Activated B cell treated with CpG ODN at 0.5 μM for 24 hours (primary cell): ENCODE data around the gene ABHD16B. TPM values are rescaled to one million over a fixed set of nuclear protein-coding genes. Genes with fewer than 3 reads are reported as not detected.

Experiments
- ATAC-seq: fragments of 200-7000 bp; cut with Tn5 transposase; one replicate; pipeline ENCODE4 v1.10.0; 2021; ENCODE audit warnings: low read depth, mild to moderate bottlenecking, moderate library complexity
- CTCF ChIA-PET: fragments of 350-600 bp; sonication (Branson Sonifier 250); formaldehyde crosslinking; loops from one replicate; lab custom pipeline; 2021; ENCODE audit warnings: antibody characterized with exemption; lab: Charles Lee
- POLR2A ChIA-PET: fragments of 350-600 bp; sonication (Branson Sonifier 250); formaldehyde crosslinking; loops from one replicate; lab custom pipeline; 2021; ENCODE audit warnings: antibody characterized with exemption; lab: Charles Lee
- DNase-seq: peaks from one replicate; pipeline ENCODE4 v3.0.0; 2022
- H3K27ac Mint-ChIP-seq: one replicate; pipeline ENCODE4 v1.8.0; 2020; ENCODE audit warnings: mixed read lengths
- H3K27me3 Mint-ChIP-seq: one replicate; pipeline ENCODE4 v1.8.0; 2021; ENCODE audit warnings: mixed read lengths
- H3K36me3 Mint-ChIP-seq: one replicate; pipeline ENCODE4 v1.8.0; 2021; ENCODE audit warnings: low read depth, mixed read lengths
- H3K4me1 Mint-ChIP-seq: one replicate; pipeline ENCODE4 v1.8.0; 2021; ENCODE audit warnings: mixed read lengths
- H3K4me3 Mint-ChIP-seq: one replicate; pipeline ENCODE4 v1.8.0; 2020; ENCODE audit warnings: mild to moderate bottlenecking, mixed read lengths
- H3K9me3 Mint-ChIP-seq: one replicate; pipeline ENCODE4 v1.8.0; 2020; ENCODE audit warnings: mixed read lengths
- CTCF ChIP-seq: fragments of 200-600 bp; IDR thresholded peaks from one replicate; pipeline ENCODE4 v1.8.0; 2022; ENCODE audit warnings: antibody characterized with exemption, mild to moderate bottlenecking
- intact Hi-C: fragments of 100-400 bp; cut with micrococcal nuclease; formaldehyde crosslinking; loops from one replicate; pipeline ENCODE4 v1.15.1; 2024
- total RNA-seq: library from RNA; stranded (reverse); gene quantifications from 2 replicates; pipeline ENCODE4 v1.2.3, GENCODE V29; 2022

The ABHD16B gene
- total RNA-seq, 1 donor from 2014 or later = not detected

- DNase-seq (no peak), ATAC-seq (peak; percentile 52)
- POLR2A ChIA-PET = no interaction called here
- no peaks in the 10 kb centered on the region for H3K9me3 Mint-ChIP-seq
- CTCF ChIA-PET = no interaction called here
- intact Hi-C loops = no loop called here
- H3K4me3 Mint-ChIP-seq = no peak overlapping the region
- H3K36me3 Mint-ChIP-seq = no peaks in the 10 kb centered on the region
- H3K4me1 Mint-ChIP-seq = peaks cover 23% of the 10 kb centered on the region
- H3K27me3 Mint-ChIP-seq = peaks cover 19% of the 10 kb centered on the region
- H3K27ac Mint-ChIP-seq = no peak overlapping the region
- no peak for TF ChIP-seq CTCF
Observed at GRCh38 chr20:63842258-63842657, 19.0 kb upstream of the ABHD16B start.

GRCh38 chr20:63843222-63843621, 18.1 kb upstream of the ABHD16B start:
- ChIA-PET CTCF (no interaction called here), POLR2A (no interaction called here)
- Mint-ChIP-seq H3K36me3 (no peaks in the 10 kb centered on the region), H3K27ac (no peak overlapping the region), H3K4me1 (peaks cover 23% of the 10 kb centered on the region), H3K27me3 (peaks cover 19% of the 10 kb centered on the region), H3K4me3 (no peak overlapping the region), H3K9me3 (no peaks in the 10 kb centered on the region)
- TF ChIP-seq CTCF = no peak
- ATAC-seq = no peak
- no peak for DNase-seq
- intact Hi-C loops = no loop called here

GRCh38 chr20:63843778-63844177, 17.5 kb upstream of the ABHD16B start:
- H3K27ac Mint-ChIP-seq = no peak overlapping the region
- H3K27me3 Mint-ChIP-seq = peaks cover 19% of the 10 kb centered on the region
- POLR2A ChIA-PET = interaction anchor here (1.0 kb wide), 1 partner anchor 35 kb away, joined by 5 read pairs; no protein-coding TSS in a partner anchor
- H3K4me1 Mint-ChIP-seq = peaks cover 23% of the 10 kb centered on the region
- DNase-seq (no peak), ATAC-seq (no peak)
- TF ChIP-seq CTCF = no peak
- H3K36me3 Mint-ChIP-seq = no peaks in the 10 kb centered on the region
- no peak overlapping the region for H3K4me3 Mint-ChIP-seq
- no peaks in the 10 kb centered on the region for H3K9me3 Mint-ChIP-seq
- CTCF ChIA-PET = no interaction called here
- intact Hi-C loops = no loop called here

- Mint-ChIP-seq H3K4me1 (peaks cover 23% of the 10 kb centered on the region), H3K4me3 (no peak overlapping the region), H3K9me3 (no peaks in the 10 kb centered on the region), H3K27me3 (peaks cover 19% of the 10 kb centered on the region), H3K27ac (no peak overlapping the region), H3K36me3 (no peaks in the 10 kb centered on the region)
- intact Hi-C loops = no loop called here
- CTCF ChIA-PET = no interaction called here
- ATAC-seq (no peak), DNase-seq (no peak)
- TF ChIP-seq CTCF = no peak
- POLR2A ChIA-PET = interaction anchor here (1.0 kb wide), 1 partner anchor 36 kb away, joined by 5 read pairs; no protein-coding TSS in a partner anchor
Observed at GRCh38 chr20:63844511-63844991, 16.7 kb upstream of the ABHD16B start.

GRCh38 chr20:63846128-63846771, 15.0 kb upstream of the ABHD16B start:
- Mint-ChIP-seq H3K27ac (no peak overlapping the region), H3K4me3 (no peak overlapping the region), H3K4me1 (peaks cover 27% of the 10 kb centered on the region), H3K27me3 (peaks cover 27% of the 10 kb centered on the region), H3K9me3 (no peaks in the 10 kb centered on the region), H3K36me3 (no peaks in the 10 kb centered on the region)
- no peak for ATAC-seq
- intact Hi-C loops = no loop called here
- POLR2A ChIA-PET = interaction anchor here (0.7 kb wide), 1 partner anchor 204 kb away, joined by 6 read pairs; no protein-coding TSS in a partner anchor
- no peak for TF ChIP-seq CTCF
- DNase-seq = no peak
- CTCF ChIA-PET = no interaction called here
